Peyer's patch (tissue), 4 donors: Measurements from ENCODE around the gene MOSMO. TPM values are rescaled to one million over a fixed set of nuclear protein-coding genes. Genes with fewer than 3 reads are reported as not detected.
"Not testable (repeated sequence)": the region's sequence is repeated elsewhere in the genome, so short reads cannot be mapped to it uniquely, and the experiment has no call there.

Experiments used
- DNase-seq, 3 donors: peaks; one replicate each; pipeline ENCODE4 v3.0.0-alpha.2; 2017 to 2019
- H3K27ac ChIP-seq, 4 donors: fragments of 200-600 bp; sonication (generic); one replicate each; pipeline ENCODE4 v1.5.1; 2016 to 2019
- H3K27me3 ChIP-seq, 2 donors: fragments of 200-600 bp; sonication (generic); one replicate each; pipeline ENCODE4 v1.5.1; 2019
- H3K36me3 ChIP-seq, 3 donors: fragments of 200-600 bp; sonication (generic); one replicate each; pipeline ENCODE4 v1.5.1; 2016 to 2019
- H3K4me1 ChIP-seq, 4 donors: fragments of 200-600 bp; sonication (generic); one replicate each; pipeline ENCODE4 v1.5.1; 2016 to 2019
- H3K4me3 ChIP-seq, 4 donors: fragments of 200-600 bp; sonication (generic); 1 replicate in 3 of 4; 2 replicates in 1 of 4; pipeline ENCODE4 v1.5.1; 2016 to 2019; ENCODE audit warnings: mild to moderate bottlenecking in 1 of 4
- H3K9me3 ChIP-seq, 4 donors: fragments of 200-600 bp; sonication (generic); one replicate each; pipeline ENCODE4 v1.5.1; 2016 to 2019; ENCODE audit warnings: mild to moderate bottlenecking in 1 of 4
- POLR2A ChIP-seq, 2 donors: fragments of 450-650 bp; IDR thresholded peaks; one replicate each; pipeline ENCODE4 v1.5.1; 2017; ENCODE audit warnings: antibody characterized with exemption in 2 of 2, mild to moderate bottlenecking in 2 of 2, moderate library complexity in 2 of 2
- total RNA-seq, 4 donors: library from RNA; depleted of rRNA; stranded (reverse); fragments of >200 nt; gene quantifications; one replicate each; pipeline ENCODE4 v1.1.0, GENCODE V29; 2016
- TF ChIP-seq, protein P1 (sequence below), 6 experiments: fragments of 450-650 bp in 4 of 6; fragments of 200-600 bp in 2 of 6; sonication (generic) in 1 of 6; IDR thresholded peaks; one replicate each; pipeline ENCODE4 v1.5.1; 2017 to 2019; ENCODE audit warnings: antibody characterized with exemption in 6 of 6, mild to moderate bottlenecking in 3 of 6, moderate library complexity in 1 of 6

The MOSMO gene
- total RNA-seq, 4 donors from 2014 or later, result 9.9 to 28.0 (median 13.4) TPM

- Histone ChIP-seq H3K27ac (no peak overlapping the region), H3K9me3 (no peaks in the 10 kb centered on the region), H3K27me3 (no peaks in the 10 kb centered on the region), H3K36me3 (no peaks in the 10 kb centered on the region), H3K4me3 (no peak overlapping the region), H3K4me1 (no peaks in the 10 kb centered on the region)
- TF ChIP-seq, protein P1, sequence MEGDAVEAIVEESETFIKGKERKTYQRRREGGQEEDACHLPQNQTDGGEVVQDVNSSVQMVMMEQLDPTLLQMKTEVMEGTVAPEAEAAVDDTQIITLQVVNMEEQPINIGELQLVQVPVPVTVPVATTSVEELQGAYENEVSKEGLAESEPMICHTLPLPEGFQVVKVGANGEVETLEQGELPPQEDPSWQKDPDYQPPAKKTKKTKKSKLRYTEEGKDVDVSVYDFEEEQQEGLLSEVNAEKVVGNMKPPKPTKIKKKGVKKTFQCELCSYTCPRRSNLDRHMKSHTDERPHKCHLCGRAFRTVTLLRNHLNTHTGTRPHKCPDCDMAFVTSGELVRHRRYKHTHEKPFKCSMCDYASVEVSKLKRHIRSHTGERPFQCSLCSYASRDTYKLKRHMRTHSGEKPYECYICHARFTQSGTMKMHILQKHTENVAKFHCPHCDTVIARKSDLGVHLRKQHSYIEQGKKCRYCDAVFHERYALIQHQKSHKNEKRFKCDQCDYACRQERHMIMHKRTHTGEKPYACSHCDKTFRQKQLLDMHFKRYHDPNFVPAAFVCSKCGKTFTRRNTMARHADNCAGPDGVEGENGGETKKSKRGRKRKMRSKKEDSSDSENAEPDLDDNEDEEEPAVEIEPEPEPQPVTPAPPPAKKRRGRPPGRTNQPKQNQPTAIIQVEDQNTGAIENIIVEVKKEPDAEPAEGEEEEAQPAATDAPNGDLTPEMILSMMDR (IDR thresholded peaks at IDR 0.05), result no peak
- no peak for TF ChIP-seq POLR2A (IDR thresholded peaks at IDR 0.05)
- no peak for DNase-seq
These were observed 9.0 kb downstream of the MOSMO start for GRCh38 chr16:22016927-22017326.

GRCh38 chr16:22018559-22018958 lies 10.6 kb downstream of the MOSMO start:
- DNase-seq, result no peak
- Histone ChIP-seq H3K4me3 (no peak overlapping the region), H3K27ac (no peak overlapping the region), H3K9me3 (no peaks in the 10 kb centered on the region), H3K27me3 (no peaks in the 10 kb centered on the region), H3K36me3 (no peaks in the 10 kb centered on the region), H3K4me1 (no peaks in the 10 kb centered on the region)
- TF ChIP-seq, protein P1 (IDR thresholded peaks at IDR 0.05), result no peak
- no peak for TF ChIP-seq POLR2A (IDR thresholded peaks at IDR 0.05)

DNA sequence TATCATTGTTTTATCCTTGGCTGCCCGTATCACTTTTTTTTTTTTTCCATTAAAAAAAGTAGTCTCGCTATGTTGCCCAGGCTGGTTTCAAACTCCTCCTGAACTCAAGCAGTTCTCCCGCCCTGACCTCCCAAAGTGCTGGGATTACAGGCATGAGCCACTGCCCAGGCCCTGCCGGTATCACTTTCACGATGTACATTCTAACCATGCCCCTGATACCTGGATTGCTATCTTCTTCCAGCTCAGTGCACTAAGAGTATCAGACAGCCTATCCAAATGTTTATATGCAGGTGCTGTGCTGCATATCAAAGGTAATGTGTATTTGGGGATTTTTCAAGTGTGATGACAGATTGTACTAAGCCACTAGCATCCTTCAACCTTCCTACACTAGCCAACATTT lies 14.2 kb downstream of the MOSMO start:
- no peak overlapping the region for H3K27ac ChIP-seq
- no peaks in the 10 kb centered on the region for H3K9me3 ChIP-seq
- peaks cover 0 to 3% (median 0%) of the 10 kb centered on the region in 4 donors for H3K4me1 ChIP-seq
- no peak for TF ChIP-seq POLR2A (IDR thresholded peaks at IDR 0.05)
- TF ChIP-seq, protein P1 (IDR thresholded peaks at IDR 0.05), result no peak
- H3K4me3 ChIP-seq, result no peak overlapping the region
- no peaks in the 10 kb centered on the region for H3K36me3 ChIP-seq
- DNase-seq, result no peak
- no peaks in the 10 kb centered on the region for H3K27me3 ChIP-seq

GRCh38 chr16:22023505-22023904 lies 15.6 kb downstream of the MOSMO start:
- Histone ChIP-seq H3K27ac (no peak overlapping the region), H3K9me3 (no peaks in the 10 kb centered on the region), H3K27me3 (no peaks in the 10 kb centered on the region), H3K4me1 (peaks cover 0 to 5% (median 0%) of the 10 kb centered on the region in 4 donors), H3K4me3 (no peak overlapping the region), H3K36me3 (no peaks in the 10 kb centered on the region)
- no peak for TF ChIP-seq POLR2A (IDR thresholded peaks at IDR 0.05)
- TF ChIP-seq, protein P1 (IDR thresholded peaks at IDR 0.05), result no peak
- DNase-seq, result no peak

- DNase-seq, H3K27ac ChIP-seq, H3K36me3 ChIP-seq, H3K27me3 ChIP-seq, H3K4me1 ChIP-seq, H3K4me3 ChIP-seq, H3K9me3 ChIP-seq: not testable (repeated sequence)
These were observed 16.9 kb downstream of the MOSMO start for GRCh38 chr16:22024785-22025184.

GRCh38 chr16:22027633-22028032 lies 19.7 kb downstream of the MOSMO start:
- no peak for DNase-seq
- no peaks in the 10 kb centered on the region for H3K9me3 ChIP-seq
- no peaks in the 10 kb centered on the region for H3K27me3 ChIP-seq
- peaks cover 0 to 10% (median 0%) of the 10 kb centered on the region in 4 donors for H3K4me1 ChIP-seq
- no peak overlapping the region for H3K27ac ChIP-seq
- TF ChIP-seq, protein P1 (IDR thresholded peaks at IDR 0.05), result no peak
- TF ChIP-seq POLR2A (IDR thresholded peaks at IDR 0.05), result no peak
- no peak overlapping the region for H3K4me3 ChIP-seq
- no peaks in the 10 kb centered on the region for H3K36me3 ChIP-seq
